Measurements from ENCODE around the gene SMARCA2. TPM values are rescaled to one million over a fixed set of nuclear protein-coding genes. Genes with fewer than 3 reads are reported as not detected.

Gene SMARCA2
- total RNA-seq, 1 donor from 2014 or later = 4.2 TPM

- H3K27ac Mint-ChIP-seq = no peak overlapping the region
- Histone ChIP-seq H3K9ac (no peak overlapping the region), H3K27ac (no peak overlapping the region), H3K36me3 (no peaks in the 10 kb centered on the region), H3K9me3 (ENCODE audit: low read depth) (no peaks in the 10 kb centered on the region), H4K20me1 (ENCODE audit: low read depth) (no peaks in the 10 kb centered on the region), H3K79me2 (ENCODE audit: low read depth) (no peaks in the 10 kb centered on the region), H3F3A (ENCODE audit: low read depth) (no peaks in the 10 kb centered on the region), H3K4me1 (no peaks in the 10 kb centered on the region), H3K4me3 (no peak overlapping the region), H3K4me2 (no peak overlapping the region), H2AFZ (replicated peaks) (peak overlapping the region; percentile 12), H3K27me3 (no peaks in the 10 kb centered on the region)
- no peaks in the 10 kb centered on the region for H3K36me3 Mint-ChIP-seq
- no peak for DNase-seq (ENCODE audit: low spot score)
- peaks cover 5% of the 10 kb centered on the region for H3K27me3 Mint-ChIP-seq (ENCODE audit: insufficient read depth, low read depth)
- no peaks in the 10 kb centered on the region for H3K9me3 Mint-ChIP-seq
- TF ChIP-seq CTCF (IDR thresholded peaks at IDR 0.05) (no peak), EZH2phosphoT487 (IDR thresholded peaks at IDR 0.05) (no peak), EZH2 (IDR thresholded peaks at IDR 0.05) (no peak)
- H3K4me1 Mint-ChIP-seq = no peaks in the 10 kb centered on the region
- no peak overlapping the region for H3K4me3 Mint-ChIP-seq
Observed at GRCh38 chr9:1978941-1979340, 36.2 kb upstream of the SMARCA2 start.

- Mint-ChIP-seq H3K27ac (peak overlapping the region; percentile 74), H3K9me3 (no peaks in the 10 kb centered on the region), H3K4me3 (no peak overlapping the region), H3K36me3 (no peaks in the 10 kb centered on the region), H3K27me3 (ENCODE audit: insufficient read depth, low read depth) (peaks cover 5% of the 10 kb centered on the region), H3K4me1 (no peaks in the 10 kb centered on the region)
- Histone ChIP-seq H2AFZ (replicated peaks) (peak overlapping the region; percentile 32), H3K27ac (no peak overlapping the region), H3K79me2 (ENCODE audit: low read depth) (no peaks in the 10 kb centered on the region), H3K9me3 (ENCODE audit: low read depth) (no peaks in the 10 kb centered on the region), H3K4me3 (no peak overlapping the region), H3F3A (ENCODE audit: low read depth) (no peaks in the 10 kb centered on the region), H3K4me1 (no peaks in the 10 kb centered on the region), H4K20me1 (ENCODE audit: low read depth) (no peaks in the 10 kb centered on the region), H3K4me2 (no peak overlapping the region), H3K9ac (no peak overlapping the region), H3K36me3 (no peaks in the 10 kb centered on the region), H3K27me3 (no peaks in the 10 kb centered on the region)
- no peak for DNase-seq (ENCODE audit: low spot score)
- TF ChIP-seq EZH2phosphoT487 (IDR thresholded peaks at IDR 0.05) (no peak), CTCF (IDR thresholded peaks at IDR 0.05) (no peak), EZH2 (IDR thresholded peaks at IDR 0.05) (no peak)
Observed at GRCh38 chr9:1979741-1980367, 35.3 kb upstream of the SMARCA2 start.

DNA sequence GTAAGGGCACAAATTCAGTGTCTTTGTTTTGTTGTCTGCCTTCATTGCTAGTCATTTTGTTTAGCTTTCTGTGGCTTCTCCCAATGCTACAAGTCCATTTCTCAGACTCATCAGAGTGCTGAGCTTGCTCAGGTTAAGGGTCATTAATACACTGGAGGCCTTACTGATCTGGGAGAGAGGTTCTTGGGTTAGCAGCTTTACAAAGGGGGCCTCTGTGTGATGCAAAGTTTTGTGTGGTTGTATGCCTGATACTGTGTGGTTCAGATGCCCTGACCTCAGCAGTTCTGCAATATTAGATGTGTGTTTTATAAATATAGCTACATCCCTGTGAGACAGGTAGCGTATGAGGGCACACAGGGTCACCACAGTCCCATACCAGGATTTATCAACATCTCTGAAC, 34.8 kb upstream of the SMARCA2 start:
- H3K9me3 Mint-ChIP-seq = no peaks in the 10 kb centered on the region
- DNase-seq (ENCODE audit: low spot score) = no peak
- no peaks in the 10 kb centered on the region for H3K27me3 ChIP-seq
- no peaks in the 10 kb centered on the region for H3F3A ChIP-seq (ENCODE audit: low read depth)
- H3K4me1 ChIP-seq = no peaks in the 10 kb centered on the region
- H3K4me3 ChIP-seq = no peak overlapping the region
- no peak overlapping the region for H3K4me2 ChIP-seq
- H3K27ac ChIP-seq = no peak overlapping the region
- H2AFZ ChIP-seq (replicated peaks) = peak overlapping the region; percentile 32
- no peak overlapping the region for H3K27ac Mint-ChIP-seq
- H3K27me3 Mint-ChIP-seq (ENCODE audit: insufficient read depth, low read depth) = peaks cover 5% of the 10 kb centered on the region
- H3K4me1 Mint-ChIP-seq = no peaks in the 10 kb centered on the region
- no peaks in the 10 kb centered on the region for H3K79me2 ChIP-seq (ENCODE audit: low read depth)
- H3K9ac ChIP-seq = no peak overlapping the region
- no peak overlapping the region for H3K4me3 Mint-ChIP-seq
- H4K20me1 ChIP-seq (ENCODE audit: low read depth) = no peaks in the 10 kb centered on the region
- H3K36me3 ChIP-seq = no peaks in the 10 kb centered on the region
- TF ChIP-seq CTCF (IDR thresholded peaks at IDR 0.05) (no peak), EZH2 (IDR thresholded peaks at IDR 0.05) (no peak), EZH2phosphoT487 (IDR thresholded peaks at IDR 0.05) (no peak)
- H3K9me3 ChIP-seq (ENCODE audit: low read depth) = no peaks in the 10 kb centered on the region
- H3K36me3 Mint-ChIP-seq = no peaks in the 10 kb centered on the region
